Karpas-422 (cell line): ENCODE measurements around the gene ALPK3. TPM values are rescaled to one million over a fixed set of nuclear protein-coding genes. Genes with fewer than 3 reads are reported as not detected.

Source experiments
- DNase-seq: peaks from one replicate; pipeline ENCODE4 v3.0.0-alpha.2; 2015
- H2AFZ ChIP-seq: fragments of 200-600 bp; sonication (generic); 2 replicates; pipeline ENCODE4 v1.6.1; 2014; ENCODE audit warnings: antibody characterized with exemption, low read length, mixed read lengths
- H3K27ac ChIP-seq: fragments of 200-600 bp; sonication (generic); 2 replicates; pipeline ENCODE4 v1.5.1; 2014; ENCODE audit warnings: mild to moderate bottlenecking, low read length, moderate library complexity
- H3K27me3 ChIP-seq: fragments of 200-600 bp; sonication (generic); 2 replicates; pipeline ENCODE4 v1.6.1; 2014; ENCODE audit warnings: low read length, mixed read lengths
- H3K36me3 ChIP-seq: fragments of 200-600 bp; sonication (generic); 2 replicates; pipeline ENCODE4 v1.6.1; 2014; ENCODE audit warnings: low read length, mixed read lengths; ENCODE audit not compliant: insufficient read depth
- H3K4me1 ChIP-seq: fragments of 200-600 bp; sonication (generic); 2 replicates; pipeline ENCODE4 v1.6.1; 2014; ENCODE audit warnings: mild to moderate bottlenecking, low read length, mixed read lengths
- H3K4me2 ChIP-seq: fragments of 200-600 bp; sonication (generic); 2 replicates; pipeline ENCODE4 v1.6.1; 2014; ENCODE audit warnings: low read length, low read depth, mild to moderate bottlenecking; ENCODE audit not compliant: poor library complexity, severe bottlenecking
- H3K4me3 ChIP-seq: fragments of 200-600 bp; sonication (generic); 2 replicates; pipeline ENCODE4 v1.5.1; 2014; ENCODE audit warnings: mild to moderate bottlenecking, antibody characterized with exemption, low read length, mixed read lengths
- H3K79me2 ChIP-seq: fragments of 200-600 bp; sonication (generic); 2 replicates; pipeline ENCODE4 v1.6.1; 2014; ENCODE audit warnings: mild to moderate bottlenecking, low read length, mixed read lengths
- H3K9ac ChIP-seq: fragments of 200-600 bp; sonication (generic); 2 replicates; pipeline ENCODE4 v1.6.0; 2014; ENCODE audit warnings: low read length
- H3K9me2 ChIP-seq: fragments of 200-600 bp; sonication (generic), shearing (Covaris generic); replicated peaks from 2 replicates; pipeline ENCODE4 v1.6.0; 2014; ENCODE audit warnings: mild to moderate bottlenecking, low read length, moderate library complexity; ENCODE audit not compliant: insufficient read depth
- H3K9me3 ChIP-seq: fragments of 300-700, 200-600 bp; sonication (generic); 2 replicates; pipeline ENCODE4 v1.6.1; 2014; ENCODE audit warnings: low read length, mixed read lengths
- H4K20me1 ChIP-seq: fragments of 200-600 bp; sonication (generic); 2 replicates; pipeline ENCODE4 v1.6.1; 2014; ENCODE audit warnings: mild to moderate bottlenecking, antibody characterized with exemption, low read length, low read depth; ENCODE audit not compliant: insufficient read depth
- total RNA-seq: library from RNA; depleted of rRNA; stranded (reverse); fragments of >200 nt; shearing (Covaris generic); gene quantifications from 2 replicates; pipeline ENCODE4 v1.2.3, GENCODE V29; 2014; ENCODE audit warnings: low replicate concordance

ALPK3 gene
- total RNA-seq, 1 experiment from 2014 or later = 0.07 TPM

DNA sequence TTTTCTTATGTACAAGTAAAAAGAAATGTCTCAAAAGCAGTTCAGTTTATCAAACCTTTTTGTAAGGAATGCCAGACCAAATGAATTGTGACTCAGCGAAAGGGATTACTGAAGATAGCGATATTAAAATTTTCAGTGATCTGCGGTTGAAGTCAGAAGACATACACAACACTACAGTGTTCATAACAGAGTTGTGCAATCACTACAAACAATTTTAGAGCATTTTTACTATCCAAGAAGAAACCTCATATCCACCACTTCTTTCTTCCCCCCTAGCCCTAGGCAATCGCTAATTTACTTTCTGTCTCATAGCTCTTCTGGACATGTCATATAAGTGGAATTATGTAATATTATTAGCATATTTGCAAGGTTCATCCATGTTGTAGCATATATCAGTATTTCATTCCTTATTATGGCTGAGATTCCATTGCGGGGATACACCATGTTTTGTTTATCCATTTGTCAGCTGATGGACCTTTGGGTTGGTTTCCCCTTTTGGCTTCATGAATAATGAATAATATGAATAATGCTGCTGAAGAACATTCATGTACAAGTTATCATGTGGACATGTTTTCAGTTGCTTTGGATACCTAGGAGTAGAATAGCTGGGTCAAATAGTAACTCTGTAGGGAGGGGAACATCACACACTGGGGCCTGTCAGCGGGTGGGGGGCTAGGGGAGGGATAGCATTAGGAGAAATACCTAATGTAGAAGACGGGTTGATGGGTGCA lies 23.6 kb upstream of the ALPK3 start:
- H3K9me2 ChIP-seq = no peaks in the 10 kb centered on the region
- no peak overlapping the region for H3K27ac ChIP-seq
- peaks cover 37% of the 10 kb centered on the region for H3K79me2 ChIP-seq
- peaks cover 7% of the 10 kb centered on the region; the same call in 1 of the 2 replicates for H3K4me1 ChIP-seq
- H3K27me3 ChIP-seq = no peaks in the 10 kb centered on the region
- no peak overlapping the region for H3K4me2 ChIP-seq
- peaks cover 15% of the 10 kb centered on the region for H3K36me3 ChIP-seq
- H3K9me3 ChIP-seq = no peaks in the 10 kb centered on the region
- H3K4me3 ChIP-seq = no peak overlapping the region
- H2AFZ ChIP-seq = no peak overlapping the region
- H3K9ac ChIP-seq = no peak overlapping the region
- H4K20me1 ChIP-seq = peaks cover 12% of the 10 kb centered on the region
- DNase-seq = no peak

DNA sequence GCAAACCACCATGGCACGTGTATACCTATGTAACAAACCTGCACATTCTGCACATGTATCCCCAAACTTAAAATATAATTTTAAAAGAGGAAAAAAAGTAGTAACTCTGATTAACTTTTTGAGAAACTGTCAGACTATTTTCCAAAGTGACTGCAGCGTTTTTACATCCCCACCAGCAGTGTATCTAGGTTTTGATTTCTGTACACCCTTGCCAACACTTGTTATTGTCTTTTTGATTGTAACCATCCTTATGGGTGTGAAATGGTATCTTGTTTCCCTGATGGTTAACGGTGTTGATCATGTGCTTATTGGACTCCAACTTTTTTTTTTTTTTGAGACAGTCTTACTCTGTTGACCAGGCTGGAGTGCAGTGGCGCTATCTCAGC lies 23.0 kb upstream of the ALPK3 start:
- Histone ChIP-seq H2AFZ (no peak overlapping the region), H3K9ac (no peak overlapping the region), H4K20me1 (peaks cover 10% of the 10 kb centered on the region), H3K4me1 (peaks cover 6% of the 10 kb centered on the region; the same call in 1 of the 2 replicates), H3K27me3 (no peaks in the 10 kb centered on the region), H3K79me2 (peaks cover 31% of the 10 kb centered on the region), H3K4me3 (no peak overlapping the region), H3K27ac (no peak overlapping the region), H3K9me3 (no peaks in the 10 kb centered on the region), H3K9me2 (no peaks in the 10 kb centered on the region), H3K36me3 (peaks cover 12% of the 10 kb centered on the region; the same call in 1 of the 2 replicates), H3K4me2 (no peak overlapping the region)
- no peak for DNase-seq

DNA sequence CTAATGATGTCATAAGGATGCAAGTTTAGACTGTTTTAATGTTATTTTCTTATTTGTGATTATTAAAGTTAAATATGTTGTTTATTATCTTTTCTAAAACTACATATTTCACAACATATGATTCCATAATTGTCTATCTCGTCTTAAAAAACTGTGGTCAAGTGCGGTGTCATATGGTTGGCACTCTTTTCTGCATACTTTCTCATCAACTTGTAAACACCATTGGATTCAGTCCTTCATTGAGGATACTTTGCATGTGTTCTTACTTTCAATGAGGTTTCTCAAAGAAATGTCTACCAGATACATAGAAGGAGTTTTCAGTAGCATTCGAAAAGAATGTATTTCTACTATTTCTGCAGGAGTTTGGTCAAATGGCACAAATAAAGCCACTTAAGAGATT lies 22.0 kb upstream of the ALPK3 start:
- Histone ChIP-seq H3K4me2 (no peak overlapping the region), H3K9ac (no peak overlapping the region), H3K36me3 (peaks cover 16% of the 10 kb centered on the region), H3K27me3 (no peaks in the 10 kb centered on the region), H2AFZ (no peak overlapping the region), H3K4me3 (no peak overlapping the region), H3K4me1 (no peaks in the 10 kb centered on the region), H3K27ac (no peak overlapping the region), H3K79me2 (peaks cover 23% of the 10 kb centered on the region), H3K9me2 (no peaks in the 10 kb centered on the region), H3K9me3 (no peaks in the 10 kb centered on the region), H4K20me1 (peaks cover 3% of the 10 kb centered on the region; the same call in 1 of the 2 replicates)
- DNase-seq = no peak

DNA sequence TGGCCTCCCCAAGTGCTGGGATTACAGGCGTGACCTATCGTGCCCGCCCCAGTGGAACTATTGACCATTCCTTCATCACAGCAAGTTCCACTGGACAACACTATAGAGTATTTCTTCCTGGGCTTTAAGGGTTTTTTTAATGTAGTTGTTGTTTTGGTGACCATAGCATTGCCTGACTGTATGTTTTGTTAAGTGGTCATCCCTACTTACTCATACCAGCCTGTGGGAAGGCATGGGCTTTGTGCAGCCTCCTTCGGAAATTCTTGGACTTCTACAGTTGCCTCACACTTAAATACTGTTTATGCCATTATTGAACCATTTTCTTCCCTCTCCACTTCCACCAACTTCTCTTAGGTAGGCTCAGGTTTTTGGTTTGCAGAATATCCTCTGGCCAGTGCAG lies 19.9 kb upstream of the ALPK3 start:
- Histone ChIP-seq H3K9me3 (no peaks in the 10 kb centered on the region), H3K27ac (no peak overlapping the region), H3K79me2 (peaks cover 11% of the 10 kb centered on the region; the same call in 1 of the 2 replicates), H3K4me3 (no peak overlapping the region), H2AFZ (no peak overlapping the region), H3K4me2 (no peak overlapping the region), H3K9ac (no peak overlapping the region), H3K4me1 (no peaks in the 10 kb centered on the region), H3K9me2 (no peaks in the 10 kb centered on the region), H4K20me1 (no peaks in the 10 kb centered on the region), H3K36me3 (peaks cover 18% of the 10 kb centered on the region), H3K27me3 (no peaks in the 10 kb centered on the region)
- no peak for DNase-seq

DNA sequence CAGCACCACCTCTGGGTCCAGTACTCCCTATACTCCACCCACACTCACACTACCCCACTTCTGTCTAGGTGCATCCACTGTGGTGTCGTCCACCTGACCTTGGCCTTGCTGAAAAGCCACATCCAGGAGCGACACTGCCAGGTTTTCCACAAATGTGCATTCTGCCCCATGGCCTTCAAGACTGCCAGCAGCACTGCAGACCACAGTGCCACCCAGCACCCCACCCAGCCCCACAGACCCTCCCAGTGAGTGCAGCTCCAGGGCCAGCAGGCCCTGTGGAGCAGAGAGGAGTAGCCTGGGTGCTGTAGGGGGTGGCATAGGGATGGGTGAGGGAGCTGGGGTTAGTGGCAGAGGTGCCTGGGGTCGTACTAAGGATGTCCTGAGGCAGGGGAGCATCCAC lies 19.4 kb upstream of the ALPK3 start:
- Histone ChIP-seq H3K27me3 (no peaks in the 10 kb centered on the region), H2AFZ (no peak overlapping the region), H3K4me1 (no peaks in the 10 kb centered on the region), H4K20me1 (no peaks in the 10 kb centered on the region), H3K9ac (no peak overlapping the region), H3K36me3 (peaks cover 18% of the 10 kb centered on the region), H3K9me2 (no peaks in the 10 kb centered on the region), H3K9me3 (no peaks in the 10 kb centered on the region), H3K27ac (no peak overlapping the region), H3K79me2 (peaks cover 11% of the 10 kb centered on the region; the same call in 1 of the 2 replicates), H3K4me3 (no peak overlapping the region), H3K4me2 (no peak overlapping the region)
- no peak for DNase-seq

DNA sequence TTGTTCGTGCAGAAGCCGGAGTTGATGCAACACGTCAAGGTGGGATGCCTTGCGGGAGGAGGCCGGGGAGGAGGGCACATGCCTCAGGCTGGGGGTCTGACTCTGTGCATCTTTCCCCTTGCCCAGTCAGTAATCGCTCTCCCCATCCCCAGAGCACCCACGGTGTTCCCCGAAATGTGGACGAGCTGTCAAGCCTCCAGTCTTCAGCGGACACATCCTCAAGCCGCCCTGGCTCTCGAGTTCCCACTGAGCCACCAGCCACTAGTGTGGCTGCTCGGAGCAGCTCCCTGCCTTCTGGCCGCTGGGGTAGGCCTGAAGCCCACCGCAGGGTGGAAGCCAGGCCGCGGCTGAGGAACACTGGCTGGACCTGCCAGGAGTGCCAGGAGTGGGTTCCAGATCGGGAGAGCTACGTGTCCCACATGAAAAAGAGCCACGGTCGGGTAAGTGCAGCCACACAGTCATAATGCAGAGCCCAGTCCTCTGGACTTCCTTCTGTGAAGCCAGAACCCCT lies 18.7 kb upstream of the ALPK3 start:
- DNase-seq = no peak

DNA sequence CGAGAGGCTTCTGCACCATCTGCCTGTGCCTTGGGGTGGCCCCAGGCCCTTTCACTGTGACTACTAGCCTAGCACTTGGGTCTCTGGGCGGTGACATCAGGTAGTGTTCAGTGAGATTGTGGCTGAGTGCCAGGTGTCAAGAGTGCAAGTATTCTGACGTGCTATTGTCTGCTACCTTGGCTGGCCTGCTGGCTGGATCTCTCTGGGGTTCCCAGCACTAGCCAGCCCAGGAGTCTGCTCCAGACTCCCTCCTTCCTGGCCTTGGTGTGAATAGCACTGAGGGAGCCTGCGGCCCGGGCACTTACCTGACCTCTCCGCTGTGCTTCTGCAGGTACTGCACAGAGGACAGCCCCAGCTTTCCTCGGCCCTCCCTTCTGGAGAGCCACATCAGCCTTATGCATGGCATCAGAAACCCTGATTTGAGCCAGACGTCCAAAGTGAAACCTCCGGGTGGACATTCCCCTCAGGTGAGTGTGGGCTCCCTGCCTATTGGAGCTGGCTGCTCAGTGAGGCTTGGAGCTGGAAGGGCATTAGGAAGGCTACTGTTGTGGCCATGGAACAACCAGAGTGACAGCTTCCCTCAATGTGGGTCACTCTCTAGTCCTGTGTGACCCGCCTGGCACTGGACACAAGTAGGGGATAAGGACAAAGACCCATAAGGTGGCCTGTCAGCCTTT lies 17.5 kb upstream of the ALPK3 start:
- Histone ChIP-seq H3K9me3 (no peaks in the 10 kb centered on the region), H3K4me2 (no peak overlapping the region), H3K9me2 (no peaks in the 10 kb centered on the region), H3K79me2 (peaks cover 10% of the 10 kb centered on the region; the same call in 1 of the 2 replicates), H3K36me3 (peaks cover 26% of the 10 kb centered on the region), H3K27me3 (no peaks in the 10 kb centered on the region), H3K4me1 (no peaks in the 10 kb centered on the region), H4K20me1 (peaks cover under 1% of the 10 kb centered on the region; the same call in 1 of the 2 replicates), H3K9ac (no peak overlapping the region), H2AFZ (no peak overlapping the region), H3K4me3 (no peak overlapping the region), H3K27ac (no peak overlapping the region)
- DNase-seq = no peak

More for the DNA sequence above, 18.7 kb upstream of the ALPK3 start:
- Histone ChIP-seq H3K27ac (no peak overlapping the region), H3K4me3 (no peak overlapping the region), H2AFZ (no peak overlapping the region), H4K20me1 (no peaks in the 10 kb centered on the region), H3K27me3 (no peaks in the 10 kb centered on the region), H3K9ac (no peak overlapping the region), H3K79me2 (peaks cover 11% of the 10 kb centered on the region; the same call in 1 of the 2 replicates), H3K36me3 (peaks cover 20% of the 10 kb centered on the region), H3K4me2 (no peak overlapping the region), H3K9me2 (no peaks in the 10 kb centered on the region), H3K9me3 (no peaks in the 10 kb centered on the region), H3K4me1 (no peaks in the 10 kb centered on the region)

DNA sequence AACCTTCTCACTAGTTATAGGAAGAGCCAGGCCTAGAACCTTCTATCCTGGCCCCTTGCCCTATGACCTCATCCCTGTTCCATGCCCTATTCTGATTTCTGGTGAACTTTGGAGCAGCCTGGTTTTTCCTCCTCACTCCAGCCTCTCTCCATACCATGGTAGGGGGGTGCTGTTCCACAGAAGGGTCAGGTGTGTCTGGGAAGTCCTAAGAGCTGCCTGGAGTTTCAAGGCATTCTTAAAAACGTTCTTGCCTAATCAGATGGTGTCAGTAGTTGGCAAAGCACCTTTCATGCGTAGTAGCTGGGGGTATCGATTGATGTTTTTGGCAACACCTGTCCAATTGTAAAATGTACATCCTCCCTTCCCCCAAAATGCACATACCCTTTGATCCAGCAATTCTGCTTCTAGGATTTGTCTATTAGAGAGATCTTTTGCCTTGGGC lies 16.8 kb upstream of the ALPK3 start:
- no peak overlapping the region for H3K9ac ChIP-seq
- H3K79me2 ChIP-seq = peaks cover 6% of the 10 kb centered on the region; the same call in 1 of the 2 replicates
- DNase-seq = no peak
- no peak overlapping the region for H3K4me3 ChIP-seq
- no peak overlapping the region for H3K4me2 ChIP-seq
- no peak overlapping the region for H2AFZ ChIP-seq
- no peaks in the 10 kb centered on the region for H3K27me3 ChIP-seq
- peaks cover 30% of the 10 kb centered on the region for H3K36me3 ChIP-seq
- H3K27ac ChIP-seq = no peak overlapping the region
- H3K9me2 ChIP-seq = no peaks in the 10 kb centered on the region
- H4K20me1 ChIP-seq = peaks cover 3% of the 10 kb centered on the region; the same call in 1 of the 2 replicates
- no peaks in the 10 kb centered on the region for H3K4me1 ChIP-seq
- H3K9me3 ChIP-seq = no peaks in the 10 kb centered on the region
